IMR-90 (cell line): Measurements from ENCODE around the gene CD276.

Experiments
- BHLHE40 ChIP-seq: fragments of 150-350 bp; IDR thresholded peaks from 2 replicates; pipeline ENCODE4 v1.6.1; 2016; ENCODE audit warnings: mild to moderate bottlenecking, low read depth, low read length
- CEBPB ChIP-seq: IDR thresholded peaks from 2 replicates; pipeline ENCODE4 v1.6.1; 2012; ENCODE audit warnings: low read depth, low read length, improper control_type of control experiment
- MAZ ChIP-seq: IDR thresholded peaks from 2 replicates; pipeline ENCODE4 v1.6.1; 2012; ENCODE audit warnings: low read depth, mild to moderate bottlenecking, low read length, improper control_type of control experiment, moderate library complexity, borderline replicate concordance
- POLR2A ChIP-seq: IDR thresholded peaks from 2 replicates; pipeline ENCODE4 v1.6.1; 2012; ENCODE audit warnings: mild to moderate bottlenecking, low read depth, low read length
- SMC3 ChIP-seq: fragments of 150-350 bp; IDR thresholded peaks from 2 replicates; pipeline ENCODE4 v1.6.1; 2016; ENCODE audit warnings: low read depth, mild to moderate bottlenecking, antibody characterized with exemption, low read length, moderate library complexity
- TF ChIP-seq, protein P1 (sequence below): conservative IDR thresholded peaks from 2 replicates; pipeline ENCODE4 v1.5.1; 2012; ENCODE audit warnings: mild to moderate bottlenecking, low read depth, low read length, improper control_type of control experiment

DNA sequence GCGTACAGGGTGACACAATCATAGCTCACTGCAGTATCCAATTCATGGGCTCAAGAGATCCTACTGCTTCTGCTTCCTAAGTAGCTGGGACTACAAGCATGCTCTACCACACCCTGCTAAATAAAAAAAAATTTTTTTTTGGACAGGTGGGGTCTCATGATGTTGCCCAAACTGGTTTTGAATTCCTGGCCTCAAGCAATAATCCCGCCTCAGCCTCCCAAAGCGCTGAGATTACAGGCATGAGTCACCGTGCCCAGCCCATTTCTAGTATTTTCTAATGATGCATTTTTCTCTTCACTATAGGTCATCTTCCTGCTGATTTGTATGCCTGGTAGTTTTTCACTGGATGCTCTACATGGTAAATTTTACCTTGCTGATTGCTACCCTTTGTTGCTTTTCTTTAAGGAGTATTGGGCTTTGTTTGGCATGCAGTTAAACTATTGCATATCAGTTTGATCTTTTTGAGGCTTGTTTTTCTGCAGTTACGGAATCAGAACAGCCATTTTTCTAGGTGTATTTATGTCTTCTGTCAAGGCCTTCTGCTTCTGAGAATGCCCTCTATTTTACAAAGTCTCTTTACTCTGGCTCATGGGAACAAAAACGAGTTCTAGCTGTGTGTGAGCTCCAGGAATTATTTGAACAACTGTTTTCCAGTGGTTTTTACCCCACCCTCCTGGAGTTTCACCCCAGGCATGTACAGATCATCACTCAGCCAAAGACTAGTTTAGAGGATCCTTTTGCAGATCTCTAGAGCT lies 36.7 kb upstream of the CD276 start:
- TF ChIP-seq POLR2A (no peak), CEBPB (no peak), SMC3 (no peak), BHLHE40 (no peak), MAZ (no peak)
- TF ChIP-seq, protein P1, sequence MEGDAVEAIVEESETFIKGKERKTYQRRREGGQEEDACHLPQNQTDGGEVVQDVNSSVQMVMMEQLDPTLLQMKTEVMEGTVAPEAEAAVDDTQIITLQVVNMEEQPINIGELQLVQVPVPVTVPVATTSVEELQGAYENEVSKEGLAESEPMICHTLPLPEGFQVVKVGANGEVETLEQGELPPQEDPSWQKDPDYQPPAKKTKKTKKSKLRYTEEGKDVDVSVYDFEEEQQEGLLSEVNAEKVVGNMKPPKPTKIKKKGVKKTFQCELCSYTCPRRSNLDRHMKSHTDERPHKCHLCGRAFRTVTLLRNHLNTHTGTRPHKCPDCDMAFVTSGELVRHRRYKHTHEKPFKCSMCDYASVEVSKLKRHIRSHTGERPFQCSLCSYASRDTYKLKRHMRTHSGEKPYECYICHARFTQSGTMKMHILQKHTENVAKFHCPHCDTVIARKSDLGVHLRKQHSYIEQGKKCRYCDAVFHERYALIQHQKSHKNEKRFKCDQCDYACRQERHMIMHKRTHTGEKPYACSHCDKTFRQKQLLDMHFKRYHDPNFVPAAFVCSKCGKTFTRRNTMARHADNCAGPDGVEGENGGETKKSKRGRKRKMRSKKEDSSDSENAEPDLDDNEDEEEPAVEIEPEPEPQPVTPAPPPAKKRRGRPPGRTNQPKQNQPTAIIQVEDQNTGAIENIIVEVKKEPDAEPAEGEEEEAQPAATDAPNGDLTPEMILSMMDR = no peak
